Esophagus muscularis mucosa (tissue), 4 donors: ENCODE measurements around the gene PRKCH. TPM values are rescaled to one million over a fixed set of nuclear protein-coding genes. Genes with fewer than 3 reads are reported as not detected.

Source experiments
- DNase-seq: peaks from one replicate; pipeline ENCODE4 v3.0.0-alpha.2; 2017; ENCODE audit errors: extremely low spot score
- H3K27ac ChIP-seq, 4 donors: fragments of 200-600 bp; sonication (generic); replicated peaks in 1 of 4; 1 replicate in 3 of 4; 2 replicates in 1 of 4; pipeline ENCODE4 v1.5.1; 2016 to 2019; ENCODE audit warnings: mild to moderate bottlenecking in 1 of 4
- H3K27me3 ChIP-seq, 4 donors: fragments of 200-600 bp; sonication (generic); one replicate each; pipeline versions ENCODE4 v1.5.1 to v1.6.0; 2016 to 2019
- H3K36me3 ChIP-seq, 4 donors: fragments of 200-600 bp; sonication (generic); one replicate each; pipeline ENCODE4 v1.5.1; 2016 to 2019
- H3K4me1 ChIP-seq, 4 donors: fragments of 200-600 bp; sonication (generic); one replicate each; pipeline ENCODE4 v1.5.1; 2016 to 2019
- H3K4me3 ChIP-seq, 4 donors: fragments of 200-600 bp; sonication (generic); 1 replicate in 2 of 4; 2 replicates in 2 of 4; pipeline ENCODE4 v1.5.1; 2016 to 2019; ENCODE audit warnings: mild to moderate bottlenecking in 4 of 4, moderate library complexity in 1 of 4
- H3K9me3 ChIP-seq, 4 donors: fragments of 200-600 bp; sonication (generic); 1 replicate in 3 of 4; 2 replicates in 1 of 4; pipeline ENCODE4 v1.5.1; 2016 to 2019
- CTCF ChIP-seq, 3 experiments: fragments of 200-600 bp in 2 of 3; fragments of 450-650 bp in 1 of 3; sonication (generic) in 2 of 3; IDR thresholded peaks; one replicate each; pipeline ENCODE4 v1.5.1; 2017 to 2019; ENCODE audit warnings: antibody characterized with exemption in 3 of 3, mild to moderate bottlenecking in 2 of 3, moderate library complexity in 1 of 3
- EP300 ChIP-seq: sonication (generic); formaldehyde crosslinking; IDR thresholded peaks from one replicate; pipeline ENCODE4 v1.6.1; 2017; ENCODE audit warnings: antibody characterized with exemption
- POLR2A ChIP-seq: fragments of 450-650 bp; IDR thresholded peaks from one replicate; pipeline ENCODE4 v1.6.1; 2017; ENCODE audit warnings: antibody characterized with exemption, moderate library complexity, mild to moderate bottlenecking, low read depth
- POLR2AphosphoS5 ChIP-seq, 2 donors: sonication (generic); formaldehyde crosslinking; IDR thresholded peaks; one replicate each; pipeline ENCODE4 v1.6.1; 2017; ENCODE audit warnings: antibody characterized with exemption in 2 of 2
- WGBS: methylation state at CpG from one replicate; pipeline ENCODE4 v1.1.5; 2018; 5-methylcytosine and 5-hydroxymethylcytosine counted together
- intact Hi-C: fragments of 100-400 bp; cut with DNase I; formaldehyde crosslinking; loops from one replicate; pipeline ENCODE4 v1.15.1; 2023
- total RNA-seq, 4 donors: library from RNA; depleted of rRNA; stranded (reverse); fragments of >200 nt; gene quantifications; one replicate each; pipeline versions ENCODE4 v1.1.0 to v1.2.1, GENCODE V29; 2016

The PRKCH gene
- total RNA-seq, 4 donors from 2014 or later, result 13.3 to 67.6 (median 32.2) TPM

GRCh38 chr14:61466249-61466904, 145.0 kb downstream of the PRKCH start:
- WGBS, result 80% methylated on average over 17 of the region's 17 CpGs
- no peaks in the 10 kb centered on the region for H3K36me3 ChIP-seq
- no peaks in the 10 kb centered on the region for H3K9me3 ChIP-seq
- TF ChIP-seq EP300 (peak; percentile 71), POLR2A (no peak), POLR2AphosphoS5 (IDR thresholded peaks at IDR 0.05) (peak; percentile 64 to 90), CTCF (IDR thresholded peaks at IDR 0.05) (no peak)
- no peak overlapping the region for H3K4me3 ChIP-seq
- H3K27ac ChIP-seq, result peak overlapping the region in 1 of 4 donors; percentile 24
- peaks cover 47 to 64% (median 56%) of the 10 kb centered on the region in 4 donors for H3K4me1 ChIP-seq
- peak; percentile 89 for DNase-seq
- no peaks in the 10 kb centered on the region for H3K27me3 ChIP-seq
- intact Hi-C loops, result no loop called here

- Histone ChIP-seq H3K36me3 (no peaks in the 10 kb centered on the region), H3K4me3 (no peak overlapping the region), H3K27ac (peak overlapping the region in 1 of 4 donors; percentile 24), H3K4me1 (peaks cover 49 to 64% (median 60%) of the 10 kb centered on the region in 4 donors), H3K27me3 (no peaks in the 10 kb centered on the region), H3K9me3 (no peaks in the 10 kb centered on the region)
- peak; percentile 24 for DNase-seq
- no peak for TF ChIP-seq POLR2AphosphoS5 (IDR thresholded peaks at IDR 0.05)
- intact Hi-C loops, result no loop called here
- 98% methylated on average over 3 of the region's 3 CpGs for WGBS
Measured at GRCh38 chr14:61466905-61467280, 145.5 kb downstream of the PRKCH start.

GRCh38 chr14:61467296-61467695, 145.9 kb downstream of the PRKCH start:
- H3K27me3 ChIP-seq, result no peaks in the 10 kb centered on the region
- TF ChIP-seq EP300, result no peak
- no peak for TF ChIP-seq CTCF (IDR thresholded peaks at IDR 0.05)
- TF ChIP-seq POLR2A, result no peak
- no peak for TF ChIP-seq POLR2AphosphoS5 (IDR thresholded peaks at IDR 0.05)
- peak overlapping the region in 1 of 4 donors; percentile 24 for H3K27ac ChIP-seq
- intact Hi-C loops, result no loop called here
- H3K4me3 ChIP-seq, result no peak overlapping the region
- H3K4me1 ChIP-seq, result peaks cover 53 to 64% (median 61%) of the 10 kb centered on the region in 4 donors
- WGBS, result 82% methylated on average over 7 of the region's 7 CpGs
- H3K9me3 ChIP-seq, result no peaks in the 10 kb centered on the region
- no peaks in the 10 kb centered on the region for H3K36me3 ChIP-seq
- peak; percentile 60 for DNase-seq

- Histone ChIP-seq H3K27ac (peak overlapping the region in 3 of 4 donors; percentile 3 to 16 (median 5)), H3K4me1 (peaks cover 59 to 68% (median 64%) of the 10 kb centered on the region in 4 donors)
Measured at GRCh38 chr14:61468063-61468825, 146.9 kb downstream of the PRKCH start.

More at GRCh38 chr14:61468063-61468825, 146.9 kb downstream of the PRKCH start:
- intact Hi-C loops, result no loop called here
- TF ChIP-seq POLR2A, result no peak
- no peak for TF ChIP-seq POLR2AphosphoS5 (IDR thresholded peaks at IDR 0.05)
- no peak for TF ChIP-seq EP300
- TF ChIP-seq CTCF (IDR thresholded peaks at IDR 0.05), result no peak
- H3K9me3 ChIP-seq, result no peaks in the 10 kb centered on the region
- H3K36me3 ChIP-seq, result no peaks in the 10 kb centered on the region
- 79% methylated on average over 7 of the region's 7 CpGs for WGBS
- no peaks in the 10 kb centered on the region for H3K27me3 ChIP-seq
- no peak overlapping the region for H3K4me3 ChIP-seq
- peak; percentile 55 for DNase-seq
